Activated naive CD4-positive, alpha-beta T cell treated with anti-CD3 and anti-CD28 coated beads, Interleukin-2, amount 50 U/mL, for 16 hours (primary cell): ENCODE measurements around the gene TSPAN5.
"Not testable (repeated sequence)": the region's sequence is repeated elsewhere in the genome, so short reads cannot be mapped to it uniquely, and the experiment has no call there.

Experiments
- DNase-seq: peaks from one replicate; pipeline ENCODE4 v3.0.0-alpha.2; 2020

TSPAN5 gene

GRCh38 chr4:98658287-98659105 is at the start of gene TSPAN5:
TSPAN5 (minus strand) TSS chr4:98658611.
- DNase-seq, result peak; percentile 88

GRCh38 chr4:98706935-98707334 is 48.5 kb upstream of the TSPAN5 start:
- DNase-seq, result no peak

- no peak for DNase-seq
Measured at GRCh38 chr4:98706200-98706813, 47.9 kb upstream of the TSPAN5 start.

- DNase-seq, result not testable (repeated sequence)
Measured at GRCh38 chr4:98705586-98705985, 47.2 kb upstream of the TSPAN5 start.

GRCh38 chr4:98700656-98701055 is 42.2 kb upstream of the TSPAN5 start:
- DNase-seq, result no peak

- no peak for DNase-seq
Measured at GRCh38 chr4:98694076-98694475, 35.7 kb upstream of the TSPAN5 start.

GRCh38 chr4:98692411-98692810 is 34.0 kb upstream of the TSPAN5 start:
- DNase-seq, result no peak

GRCh38 chr4:98691588-98691987 is 33.2 kb upstream of the TSPAN5 start:
- no peak for DNase-seq

GRCh38 chr4:98689507-98690174 is 31.2 kb upstream of the TSPAN5 start:
- DNase-seq, result no peak

- no peak for DNase-seq
Measured at GRCh38 chr4:98688411-98689290, 30.2 kb upstream of the TSPAN5 start.

- no peak for DNase-seq
Measured at GRCh38 chr4:98687876-98688275, 29.5 kb upstream of the TSPAN5 start.

- no peak for DNase-seq
Measured at GRCh38 chr4:98686847-98687246, 28.4 kb upstream of the TSPAN5 start.

GRCh38 chr4:98686043-98686707 is 27.8 kb upstream of the TSPAN5 start:
- DNase-seq, result no peak

GRCh38 chr4:98685225-98686042 is 27.0 kb upstream of the TSPAN5 start:
- DNase-seq, result no peak

GRCh38 chr4:98682719-98683118 is 24.3 kb upstream of the TSPAN5 start:
- DNase-seq, result no peak

- no peak for DNase-seq
Measured at GRCh38 chr4:98680806-98681205, 22.4 kb upstream of the TSPAN5 start.

GRCh38 chr4:98679738-98680137 is 21.3 kb upstream of the TSPAN5 start:
- no peak for DNase-seq

GRCh38 chr4:98677799-98678198 is 19.4 kb upstream of the TSPAN5 start:
- DNase-seq, result no peak

GRCh38 chr4:98674404-98675173 is 16.2 kb upstream of the TSPAN5 start:
- DNase-seq, result no peak

GRCh38 chr4:98673978-98674377 is 15.6 kb upstream of the TSPAN5 start:
- no peak for DNase-seq

- no peak for DNase-seq
Measured at GRCh38 chr4:98673288-98673644, 14.9 kb upstream of the TSPAN5 start.
